Measurements from ENCODE around the gene GRM7.

GRM7 gene

DNA sequence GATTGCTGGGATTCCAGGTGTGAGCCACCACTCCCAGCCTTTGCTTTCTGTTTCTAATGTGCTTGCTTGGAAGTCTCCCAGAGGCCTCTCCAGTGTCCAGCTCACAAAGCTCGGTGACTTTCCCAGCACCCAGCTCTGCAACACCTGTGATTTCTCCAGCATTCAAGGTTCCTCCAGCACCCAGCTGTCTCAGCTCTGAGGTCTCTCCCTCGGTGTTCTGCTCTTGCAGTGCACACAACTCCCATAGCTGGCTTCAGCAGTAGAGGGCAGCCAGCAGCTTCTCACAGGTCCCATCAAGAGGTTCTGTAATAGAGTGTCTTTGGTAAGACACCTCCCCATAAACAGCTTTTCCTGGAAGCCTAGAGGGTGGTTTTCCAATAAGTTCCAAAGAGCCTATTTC is 75.1 kb downstream of the GRM7 start:
- TF ChIP-seq, protein P1, sequence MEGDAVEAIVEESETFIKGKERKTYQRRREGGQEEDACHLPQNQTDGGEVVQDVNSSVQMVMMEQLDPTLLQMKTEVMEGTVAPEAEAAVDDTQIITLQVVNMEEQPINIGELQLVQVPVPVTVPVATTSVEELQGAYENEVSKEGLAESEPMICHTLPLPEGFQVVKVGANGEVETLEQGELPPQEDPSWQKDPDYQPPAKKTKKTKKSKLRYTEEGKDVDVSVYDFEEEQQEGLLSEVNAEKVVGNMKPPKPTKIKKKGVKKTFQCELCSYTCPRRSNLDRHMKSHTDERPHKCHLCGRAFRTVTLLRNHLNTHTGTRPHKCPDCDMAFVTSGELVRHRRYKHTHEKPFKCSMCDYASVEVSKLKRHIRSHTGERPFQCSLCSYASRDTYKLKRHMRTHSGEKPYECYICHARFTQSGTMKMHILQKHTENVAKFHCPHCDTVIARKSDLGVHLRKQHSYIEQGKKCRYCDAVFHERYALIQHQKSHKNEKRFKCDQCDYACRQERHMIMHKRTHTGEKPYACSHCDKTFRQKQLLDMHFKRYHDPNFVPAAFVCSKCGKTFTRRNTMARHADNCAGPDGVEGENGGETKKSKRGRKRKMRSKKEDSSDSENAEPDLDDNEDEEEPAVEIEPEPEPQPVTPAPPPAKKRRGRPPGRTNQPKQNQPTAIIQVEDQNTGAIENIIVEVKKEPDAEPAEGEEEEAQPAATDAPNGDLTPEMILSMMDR (IDR thresholded peaks at IDR 0.05; ENCODE audit: borderline replicate concordance, control extremely low read depth, extremely low read depth, insufficient read depth, missing control alignments), result no peak
- no peak for DNase-seq (ENCODE audit: low spot score)
- in situ Hi-C loops (cut with MboI; ENCODE audit: low sequenced_read_pairs, unreplicated experiment), result no loop called here

DNA sequence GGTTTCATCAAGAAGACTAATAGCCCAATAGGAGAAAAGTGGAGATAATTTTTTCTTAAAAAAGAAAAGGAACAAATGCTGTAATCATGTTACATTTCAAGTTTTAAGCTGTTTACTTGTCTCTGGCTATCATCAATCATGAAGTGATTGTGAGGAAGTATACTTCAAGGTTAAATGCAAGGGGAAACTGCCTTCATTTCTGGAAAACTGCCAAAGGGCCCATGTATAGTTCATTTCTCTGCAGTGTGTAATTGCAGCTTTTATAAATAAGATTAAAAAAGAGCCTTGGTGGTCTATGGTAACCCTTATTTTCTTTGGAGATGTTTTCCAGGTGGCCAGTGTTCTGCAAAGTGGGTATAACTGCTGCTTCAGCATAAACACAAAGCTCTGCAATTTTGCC is 101.9 kb downstream of the GRM7 start:
- no peak for DNase-seq (ENCODE audit: low spot score)
- TF ChIP-seq, protein P1 (IDR thresholded peaks at IDR 0.05; ENCODE audit: borderline replicate concordance, control extremely low read depth, extremely low read depth, insufficient read depth, missing control alignments), result no peak
- in situ Hi-C loops (cut with MboI; ENCODE audit: low sequenced_read_pairs, unreplicated experiment), result no loop called here

DNA sequence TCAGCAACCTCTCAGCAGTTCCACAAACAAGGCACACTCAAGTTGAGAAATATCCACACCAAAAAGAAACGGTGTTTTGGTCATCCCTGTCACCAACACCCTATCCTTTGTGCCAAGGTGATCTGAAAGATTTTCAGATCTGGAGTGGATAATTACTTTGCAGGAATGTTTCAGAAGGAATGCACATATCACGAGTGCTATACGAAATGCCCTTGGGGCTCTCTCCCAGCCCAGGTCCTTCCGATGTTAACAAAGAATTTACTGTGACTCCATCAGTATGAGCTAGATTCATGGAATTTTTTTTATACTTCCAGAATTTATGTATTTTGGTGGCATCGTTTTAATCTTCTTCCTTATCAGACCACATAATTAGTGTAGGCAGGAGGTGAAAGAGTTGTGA is 105.0 kb downstream of the GRM7 start:
- TF ChIP-seq, protein P1 (IDR thresholded peaks at IDR 0.05; ENCODE audit: borderline replicate concordance, control extremely low read depth, extremely low read depth, insufficient read depth, missing control alignments), result no peak
- in situ Hi-C loops (cut with MboI; ENCODE audit: low sequenced_read_pairs, unreplicated experiment), result no loop called here
- no peak for DNase-seq (ENCODE audit: low spot score)

DNA sequence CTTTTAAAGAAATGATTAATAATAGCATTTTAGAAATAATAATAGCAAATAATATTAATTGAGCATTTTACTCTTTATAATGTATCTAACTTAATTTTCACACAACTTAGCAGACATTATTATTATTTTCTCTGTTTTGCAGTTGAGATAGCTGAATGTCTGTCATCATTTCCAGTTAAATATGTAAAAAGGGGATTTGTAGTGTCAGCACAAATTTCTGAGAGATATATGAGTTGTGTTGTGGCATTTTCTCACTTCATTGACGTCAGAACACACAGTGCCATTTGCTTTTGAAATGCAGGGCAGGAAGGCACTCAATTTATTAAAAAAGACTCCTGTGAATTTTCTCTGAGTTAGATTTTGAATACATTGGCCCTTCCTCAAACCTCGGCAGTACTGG is 111.0 kb downstream of the GRM7 start:
- TF ChIP-seq, protein P1 (IDR thresholded peaks at IDR 0.05; ENCODE audit: borderline replicate concordance, control extremely low read depth, extremely low read depth, insufficient read depth, missing control alignments), result no peak
- DNase-seq (ENCODE audit: low spot score), result no peak
- in situ Hi-C loops (cut with MboI; ENCODE audit: low sequenced_read_pairs, unreplicated experiment), result no loop called here

DNA sequence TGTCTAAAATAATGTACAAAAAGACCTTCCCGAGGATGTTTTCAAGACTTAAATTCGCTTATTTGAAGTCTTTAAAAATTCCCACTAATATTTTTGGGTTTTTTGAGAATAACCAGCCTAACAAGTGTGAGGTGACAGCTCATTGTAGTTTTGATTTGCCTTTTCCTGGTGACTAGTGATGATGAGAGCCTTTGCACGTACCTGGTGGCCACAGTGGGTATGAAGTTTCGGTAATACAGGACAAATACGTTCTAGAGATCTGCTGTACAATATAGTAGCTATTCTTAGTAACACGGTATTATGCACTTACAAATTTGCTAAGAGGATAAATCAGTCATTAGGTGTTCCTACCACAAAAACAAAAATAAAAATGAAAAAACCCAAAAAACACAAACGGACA is 124.9 kb downstream of the GRM7 start:
- in situ Hi-C loops (cut with MboI; ENCODE audit: low sequenced_read_pairs, unreplicated experiment), result no loop called here
- DNase-seq (ENCODE audit: low spot score), result no peak
- TF ChIP-seq, protein P1 (IDR thresholded peaks at IDR 0.05; ENCODE audit: borderline replicate concordance, control extremely low read depth, extremely low read depth, insufficient read depth, missing control alignments), result no peak

DNA sequence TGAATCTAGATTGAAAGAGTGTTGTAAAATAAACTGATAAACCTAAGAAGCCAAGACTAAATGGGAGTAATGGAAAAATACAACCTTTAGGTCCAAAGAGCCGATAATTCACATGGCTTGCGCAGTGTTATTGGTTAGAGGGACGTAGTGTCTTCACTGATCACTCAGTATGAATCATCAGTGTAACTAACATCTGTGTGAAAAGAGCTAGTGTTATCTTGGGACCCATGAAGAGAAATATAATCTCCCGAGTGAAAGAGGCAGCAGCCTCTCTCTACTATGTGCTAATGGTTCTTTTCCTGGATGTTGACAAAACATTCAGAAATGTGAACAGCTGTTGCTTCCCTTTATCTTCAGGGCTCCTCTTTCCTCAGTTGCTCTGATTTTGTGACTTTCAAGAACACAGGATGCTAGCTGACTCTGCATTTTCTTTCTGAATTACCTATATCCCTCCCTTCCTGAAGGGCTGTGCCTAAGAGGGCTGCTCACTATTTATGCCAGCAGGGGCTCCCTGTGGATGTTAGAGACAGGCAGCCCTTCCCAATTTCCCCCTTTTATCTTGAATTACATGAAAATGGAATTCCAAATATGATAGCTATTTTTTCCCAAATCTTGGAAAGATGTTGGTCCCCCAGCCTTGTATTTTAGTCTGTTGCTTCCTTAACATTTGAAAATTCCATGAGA is 128.8 kb downstream of the GRM7 start:
- in situ Hi-C loops (cut with MboI; ENCODE audit: low sequenced_read_pairs, unreplicated experiment), result no loop called here
- no peak for DNase-seq (ENCODE audit: low spot score)
- TF ChIP-seq, protein P1 (IDR thresholded peaks at IDR 0.05; ENCODE audit: borderline replicate concordance, control extremely low read depth, extremely low read depth, insufficient read depth, missing control alignments), result no peak
